Prostate gland (tissue), 2 donors: ENCODE results near the gene FGFRL1. TPM values are rescaled to one million over a fixed set of nuclear protein-coding genes. Genes with fewer than 3 reads are reported as not detected.

Source experiments
- DNase-seq: peaks from one replicate; pipeline ENCODE4 v3.0.0-alpha.2; 2019; ENCODE audit warnings: low spot score
- H3K27ac ChIP-seq, 2 donors: fragments of 200-600 bp; sonication (generic); 2 replicates each; pipeline ENCODE4 v1.5.1; 2017 to 2019
- H3K27me3 ChIP-seq: fragments of 200-600 bp; sonication (generic); replicated peaks from 2 replicates; pipeline ENCODE4 v1.5.1; 2019; ENCODE audit not compliant: insufficient read depth
- H3K36me3 ChIP-seq, 2 donors: fragments of 200-600 bp; sonication (generic); 1 replicate in 1 of 2; 2 replicates in 1 of 2; pipeline versions ENCODE4 v1.5.1 to v1.8.1; 2017 to 2019
- H3K4me1 ChIP-seq: fragments of 200-600 bp; sonication (generic); replicated peaks from 2 replicates; pipeline ENCODE4 v1.5.1; 2019
- H3K4me3 ChIP-seq, 2 donors: fragments of 200-600 bp; sonication (generic); 2 replicates each; pipeline ENCODE4 v1.5.1; 2017 to 2019
- H3K9me3 ChIP-seq: fragments of 200-600 bp; sonication (generic); 2 replicates; pipeline ENCODE4 v1.5.1; 2017
- POLR2A ChIP-seq: fragments of 450-650 bp; IDR thresholded peaks from one replicate; pipeline ENCODE4 v1.6.1; 2016; ENCODE audit warnings: antibody characterized with exemption, mild to moderate bottlenecking
- POLR2AphosphoS5 ChIP-seq: sonication (generic); formaldehyde crosslinking; IDR thresholded peaks from one replicate; pipeline ENCODE4 v1.6.1; 2017; ENCODE audit warnings: antibody characterized with exemption
- WGBS: methylation state at CpG from one replicate; pipeline ENCODE4 v1.1.5; 2018; 5-methylcytosine and 5-hydroxymethylcytosine counted together
- intact Hi-C: fragments of 100-400 bp; cut with DNase I; formaldehyde crosslinking; loops from one replicate; pipeline ENCODE4 v1.14.2; 2022
- total RNA-seq, 2 donors: library from RNA; depleted of rRNA; stranded (reverse); fragments of >200 nt; gene quantifications; one replicate each; pipeline ENCODE4 v1.1.0, GENCODE V29; 2016
- TF ChIP-seq, protein P1 (sequence below), 4 experiments: fragments of 200-600 bp in 2 of 4; fragments of 450-650 bp in 2 of 4; sonication (generic) in 2 of 4; IDR thresholded peaks; 1 replicate in 3 of 4; 2 replicates in 1 of 4; pipeline ENCODE4 v1.5.1; 2016 to 2019; ENCODE audit warnings: antibody characterized with exemption in 4 of 4, mild to moderate bottlenecking in 2 of 4, moderate library complexity in 2 of 4

The FGFRL1 gene
- total RNA-seq, 2 donors from 2014 or later: 26.6 to 29.4 TPM

DNA sequence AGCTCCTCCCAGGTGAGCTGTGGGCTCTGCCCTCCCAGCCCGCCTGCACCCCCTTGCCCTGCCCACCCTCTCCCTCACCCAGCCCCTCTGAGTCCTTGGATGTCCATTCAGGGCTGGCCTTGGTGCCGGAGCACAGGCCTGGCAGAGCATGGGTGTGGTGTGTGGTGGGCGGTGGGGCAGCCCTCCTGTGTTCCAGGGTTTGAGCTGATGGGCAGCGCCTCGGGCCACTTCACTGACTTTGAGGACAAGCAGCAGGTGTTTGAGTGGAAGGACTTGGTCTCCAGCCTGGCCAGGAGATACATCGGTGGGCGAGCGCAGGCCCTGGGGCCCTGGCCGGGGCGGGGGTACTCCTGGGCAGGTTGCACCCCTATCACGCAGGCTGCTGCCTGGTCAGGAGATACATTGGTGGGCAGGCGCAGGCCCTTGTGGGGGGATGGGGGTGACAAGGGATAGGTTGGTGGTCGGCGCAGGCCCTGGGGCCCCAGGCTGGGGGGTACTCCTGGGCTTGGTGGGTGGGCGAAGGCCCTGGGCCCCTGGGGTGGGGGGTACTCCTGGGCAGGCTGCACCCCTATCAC, 10.7 kb upstream of the FGFRL1 start:
- H3K4me3 ChIP-seq: no peak overlapping the region
- no peaks in the 10 kb centered on the region for H3K36me3 ChIP-seq
- TF ChIP-seq POLR2AphosphoS5: no peak
- TF ChIP-seq POLR2A: no peak
- TF ChIP-seq, protein P1, sequence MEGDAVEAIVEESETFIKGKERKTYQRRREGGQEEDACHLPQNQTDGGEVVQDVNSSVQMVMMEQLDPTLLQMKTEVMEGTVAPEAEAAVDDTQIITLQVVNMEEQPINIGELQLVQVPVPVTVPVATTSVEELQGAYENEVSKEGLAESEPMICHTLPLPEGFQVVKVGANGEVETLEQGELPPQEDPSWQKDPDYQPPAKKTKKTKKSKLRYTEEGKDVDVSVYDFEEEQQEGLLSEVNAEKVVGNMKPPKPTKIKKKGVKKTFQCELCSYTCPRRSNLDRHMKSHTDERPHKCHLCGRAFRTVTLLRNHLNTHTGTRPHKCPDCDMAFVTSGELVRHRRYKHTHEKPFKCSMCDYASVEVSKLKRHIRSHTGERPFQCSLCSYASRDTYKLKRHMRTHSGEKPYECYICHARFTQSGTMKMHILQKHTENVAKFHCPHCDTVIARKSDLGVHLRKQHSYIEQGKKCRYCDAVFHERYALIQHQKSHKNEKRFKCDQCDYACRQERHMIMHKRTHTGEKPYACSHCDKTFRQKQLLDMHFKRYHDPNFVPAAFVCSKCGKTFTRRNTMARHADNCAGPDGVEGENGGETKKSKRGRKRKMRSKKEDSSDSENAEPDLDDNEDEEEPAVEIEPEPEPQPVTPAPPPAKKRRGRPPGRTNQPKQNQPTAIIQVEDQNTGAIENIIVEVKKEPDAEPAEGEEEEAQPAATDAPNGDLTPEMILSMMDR (IDR thresholded peaks at IDR 0.05): no peak
- peaks cover 16% of the 10 kb centered on the region for H3K4me1 ChIP-seq
- WGBS: 83% methylated on average over 14 of the region's 15 CpGs
- peaks cover 40% of the 10 kb centered on the region for H3K27me3 ChIP-seq
- no peak overlapping the region for H3K27ac ChIP-seq
- no peak for DNase-seq
- no peaks in the 10 kb centered on the region for H3K9me3 ChIP-seq
- intact Hi-C loops: no loop called here

DNA sequence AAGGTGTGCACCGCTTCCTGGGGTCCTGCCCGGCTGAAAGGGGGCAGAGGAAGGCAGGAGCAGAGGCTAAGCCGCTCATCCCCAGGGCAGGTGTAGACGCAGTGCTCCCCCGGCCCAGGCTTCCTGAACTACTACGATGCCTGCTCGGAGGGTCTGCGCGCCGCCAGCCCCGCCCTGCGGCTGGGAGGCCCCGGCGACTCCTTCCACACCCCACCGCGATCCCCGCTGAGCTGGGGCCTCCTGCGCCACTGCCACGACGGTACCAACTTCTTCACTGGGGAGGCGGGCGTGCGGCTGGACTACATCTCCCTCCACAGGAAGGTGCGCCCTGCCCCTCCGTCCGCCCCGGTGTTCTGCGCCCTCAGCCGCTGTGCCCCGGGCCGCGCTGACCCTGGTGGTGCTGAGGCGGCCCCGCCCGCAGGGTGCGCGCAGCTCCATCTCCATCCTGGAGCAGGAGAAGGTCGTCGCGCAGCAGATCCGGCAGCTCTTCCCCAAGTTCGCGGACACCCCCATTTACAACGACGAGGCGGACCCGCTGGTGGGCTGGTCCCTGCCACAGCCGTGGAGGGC, 9.8 kb upstream of the FGFRL1 start:
- intact Hi-C loops: no loop called here
- no peak overlapping the region for H3K4me3 ChIP-seq
- 20% methylated on average over 21 of the region's 48 CpGs for whole genome bisulfite sequencing
- H3K36me3 ChIP-seq: no peaks in the 10 kb centered on the region
- DNase-seq: no peak
- TF ChIP-seq POLR2AphosphoS5 (no peak), POLR2A (no peak)
- TF ChIP-seq, protein P1 (IDR thresholded peaks at IDR 0.05): no peak
- H3K4me1 ChIP-seq: peaks cover 16% of the 10 kb centered on the region
- no peaks in the 10 kb centered on the region for H3K9me3 ChIP-seq
- H3K27me3 ChIP-seq: peaks cover 40% of the 10 kb centered on the region
- no peak overlapping the region for H3K27ac ChIP-seq

- 2% methylated on average over 32 of the region's 54 CpGs for WGBS
- intact Hi-C loops: no loop called here
- H3K27ac ChIP-seq: no peak overlapping the region
- DNase-seq: peak; percentile 40
- no peak for TF ChIP-seq POLR2AphosphoS5
- no peak for TF ChIP-seq POLR2A
- TF ChIP-seq, protein P1 (IDR thresholded peaks at IDR 0.05): no peak
- no peaks in the 10 kb centered on the region for H3K9me3 ChIP-seq
- H3K4me3 ChIP-seq: no peak overlapping the region
- H3K36me3 ChIP-seq: no peaks in the 10 kb centered on the region
- peaks cover 16% of the 10 kb centered on the region for H3K4me1 ChIP-seq
- peaks cover 40% of the 10 kb centered on the region for H3K27me3 ChIP-seq
These were observed 9.2 kb upstream of the FGFRL1 start for GRCh38 chr4:1002131-1002630.

GRCh38 chr4:1002631-1003251, 8.7 kb upstream of the FGFRL1 start:
- intact Hi-C loops: no loop called here
- no peak overlapping the region for H3K27ac ChIP-seq
- peaks cover 13% of the 10 kb centered on the region for H3K4me1 ChIP-seq
- H3K4me3 ChIP-seq: no peak overlapping the region
- peaks cover 40% of the 10 kb centered on the region for H3K27me3 ChIP-seq
- H3K36me3 ChIP-seq: no peaks in the 10 kb centered on the region
- DNase-seq: no peak
- no peaks in the 10 kb centered on the region for H3K9me3 ChIP-seq
- WGBS: 0% methylated on average over 35 of the region's 75 CpGs
- TF ChIP-seq, protein P1 (IDR thresholded peaks at IDR 0.05): no peak
